ENCODE data around the gene DMAP1. TPM values are rescaled to one million over a fixed set of nuclear protein-coding genes. Genes with fewer than 3 reads are reported as not detected.
A peak's percentile ranks its signal among the peaks of the same experiment; 100 is the strongest.

The DMAP1 gene
- total RNA-seq, 1 donor from 2014 or later: 25.7 TPM

DNA sequence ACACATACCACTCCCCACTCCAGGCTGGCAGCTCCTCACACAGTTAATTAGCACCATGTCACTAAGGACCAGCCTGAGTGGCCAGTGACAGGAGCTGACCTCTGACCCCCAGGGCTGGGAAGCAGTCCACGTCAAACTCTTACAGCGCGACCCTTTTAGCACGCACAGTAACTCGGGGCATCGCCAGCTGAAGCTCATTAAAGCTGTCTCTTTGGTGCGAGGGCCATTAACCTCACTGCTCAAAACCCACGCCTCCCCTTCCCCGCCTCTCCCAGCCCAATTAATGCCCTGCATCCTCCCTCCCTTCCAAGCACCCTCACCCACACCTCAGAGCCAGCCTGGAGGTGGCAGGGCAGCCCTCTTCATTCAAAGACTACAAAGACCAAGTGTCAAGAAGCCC lies 31.7 kb downstream of the DMAP1 start:
- intact Hi-C loops (cut with DNase I): no loop called here
- ATAC-seq (ENCODE audit: poor library complexity): no peak
- DNase-seq: no peak

DNA sequence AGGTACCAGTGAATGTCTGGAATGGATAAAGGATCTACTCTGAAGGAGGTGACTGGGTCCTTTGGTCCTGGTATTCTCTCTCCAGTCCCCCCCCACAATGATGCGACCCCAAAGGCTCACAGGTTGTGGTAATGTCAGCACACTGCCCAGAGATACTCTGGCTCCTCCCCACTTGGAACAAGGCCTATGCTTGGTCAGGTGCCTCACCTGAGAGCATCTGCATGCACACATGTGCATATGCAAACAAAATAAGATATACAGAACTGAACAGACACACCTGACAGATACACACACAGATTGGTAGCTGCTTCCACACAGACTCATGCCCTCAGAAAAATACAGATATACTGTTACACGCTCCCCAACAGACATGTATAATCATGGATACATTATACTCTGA lies 33.5 kb downstream of the DMAP1 start:
- DNase-seq: no peak
- intact Hi-C loops (cut with DNase I): no loop called here
- ATAC-seq (ENCODE audit: poor library complexity): no peak

DNA sequence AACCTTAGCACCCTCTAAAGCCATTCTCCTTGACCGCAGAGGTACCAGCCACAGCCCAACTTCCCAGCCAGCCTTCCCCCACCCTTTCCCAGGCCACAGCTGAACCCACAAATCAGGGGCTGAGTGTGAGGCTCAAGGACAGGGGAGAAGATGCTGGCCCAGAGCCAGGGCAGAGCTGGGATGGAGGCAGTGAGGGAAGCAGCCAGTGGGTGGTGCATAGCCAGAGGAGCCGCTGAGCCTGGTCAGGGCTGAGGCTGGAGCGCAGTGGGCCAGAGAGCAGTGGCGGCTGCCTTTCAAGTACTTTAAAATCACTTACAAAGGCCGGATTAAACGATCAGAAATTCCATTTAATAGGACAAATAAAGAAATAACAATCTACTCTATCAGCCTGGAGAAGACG lies 36.3 kb downstream of the DMAP1 start:
- ATAC-seq (ENCODE audit: poor library complexity) (no peak), DNase-seq (peak; percentile 57)
- intact Hi-C loops (cut with DNase I): no loop called here

- peak; percentile 66 for DNase-seq
- intact Hi-C loops (cut with DNase I): no loop called here
- ATAC-seq (ENCODE audit: poor library complexity): peak; percentile 87
Observed at GRCh38 chr1:44250068-44250781, 37.0 kb downstream of the DMAP1 start.

GRCh38 chr1:44251486-44251885 lies 38.2 kb downstream of the DMAP1 start:
- DNase-seq (no peak), ATAC-seq (ENCODE audit: poor library complexity) (no peak)
- intact Hi-C loops (cut with DNase I): no loop called here

DNA sequence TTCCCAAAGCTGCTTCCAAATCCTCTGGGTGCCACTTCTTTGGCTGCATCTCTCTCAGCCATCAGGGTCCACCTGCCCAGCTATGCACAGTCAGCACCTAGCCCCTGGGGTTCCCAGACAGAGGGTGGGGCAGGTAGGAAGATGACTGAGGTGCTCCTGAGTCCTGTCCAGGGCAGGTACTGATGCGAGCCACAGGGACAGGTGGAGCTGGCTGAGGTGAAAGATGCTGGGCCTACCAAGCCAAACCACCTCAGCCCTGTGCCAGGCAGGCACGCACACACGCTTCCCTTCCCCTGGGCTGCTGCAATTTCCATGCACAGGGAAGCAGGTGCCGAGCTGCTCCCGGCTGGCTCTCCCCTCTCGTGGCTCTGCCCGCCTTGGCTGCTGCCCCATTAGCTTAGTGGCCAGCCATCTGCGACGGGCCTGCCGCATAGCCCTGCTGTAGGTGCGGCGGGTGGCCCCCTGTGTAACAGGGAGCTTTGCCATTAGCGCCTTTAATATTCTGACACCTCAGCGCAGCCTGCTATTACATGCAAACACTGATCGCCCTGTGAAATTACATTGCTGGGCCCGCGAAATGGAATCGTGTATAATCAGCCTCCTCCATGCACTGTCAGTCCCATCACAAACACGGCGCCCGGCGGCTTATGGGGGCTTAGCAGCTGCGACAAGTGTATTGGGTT lies 38.9 kb downstream of the DMAP1 start:
- no peak for ATAC-seq (ENCODE audit: poor library complexity)
- intact Hi-C loops (cut with DNase I): no loop called here

GRCh38 chr1:44254392-44254910 lies 41.2 kb downstream of the DMAP1 start:
- DNase-seq: no peak
- intact Hi-C loops (cut with DNase I): no loop called here
- no peak for ATAC-seq (ENCODE audit: poor library complexity)

More for the DNA sequence above, 38.9 kb downstream of the DMAP1 start:
- no peak for DNase-seq

GRCh38 chr1:44256762-44257554 lies 43.7 kb downstream of the DMAP1 start:
- no peak for ATAC-seq (ENCODE audit: poor library complexity)
- DNase-seq: no peak
- intact Hi-C loops (cut with DNase I): no loop called here

DNA sequence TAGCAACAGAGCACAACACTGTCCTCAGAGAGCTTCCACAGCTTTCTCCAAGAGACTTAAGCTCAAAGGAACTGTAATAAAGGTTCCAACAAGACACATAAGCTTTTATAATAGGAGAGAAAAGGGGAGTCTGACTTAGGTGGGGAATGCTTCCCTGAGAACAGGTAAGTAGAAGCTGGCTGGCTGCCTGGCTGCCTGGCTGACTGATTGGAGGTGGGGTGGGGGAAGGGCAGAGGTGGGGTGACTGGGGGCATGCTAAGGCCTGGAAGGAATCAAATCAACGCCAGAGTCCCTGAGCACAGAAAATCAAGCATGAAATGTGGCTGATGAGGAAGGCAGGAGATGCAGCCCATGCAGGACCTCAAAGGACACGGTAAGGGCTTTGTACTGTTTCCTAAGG lies 45.8 kb downstream of the DMAP1 start:
- intact Hi-C loops (cut with DNase I): no loop called here
- DNase-seq (no peak), ATAC-seq (ENCODE audit: poor library complexity) (no peak)

- intact Hi-C loops (cut with DNase I): no loop called here
Observed at GRCh38 chr1:44260792-44261170, 47.5 kb downstream of the DMAP1 start.

DNA sequence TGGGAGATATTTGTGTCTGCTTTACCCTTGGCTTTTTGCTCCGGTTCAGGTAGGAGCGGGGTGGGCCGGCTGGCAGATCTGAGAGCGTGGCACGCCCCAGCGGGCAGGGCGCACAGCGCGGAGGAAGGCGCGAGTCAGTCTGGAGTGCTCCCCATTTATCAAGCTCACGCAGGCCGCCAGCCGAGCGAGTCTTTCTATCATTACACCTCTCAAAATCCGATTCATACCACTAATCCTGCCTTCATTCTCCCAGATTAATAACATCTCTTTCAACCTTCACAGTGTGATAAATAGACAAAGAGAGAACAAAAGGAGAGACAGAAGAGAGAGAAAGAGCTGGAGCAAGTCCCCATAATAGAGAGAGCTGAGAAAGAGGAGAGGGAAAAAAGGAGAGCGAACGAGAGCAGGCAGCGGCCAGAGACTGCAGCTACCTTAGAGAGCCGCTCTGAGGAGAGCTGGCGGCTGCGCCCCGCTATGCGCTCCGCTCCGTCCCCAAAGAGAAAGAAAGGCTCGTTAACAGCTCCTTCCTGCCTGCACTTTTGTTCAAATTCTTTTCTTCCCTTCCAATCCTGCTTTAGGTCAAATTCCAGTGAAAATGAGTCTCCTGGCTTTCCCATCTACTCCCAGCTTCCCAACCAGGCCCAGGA lies 48.0 kb downstream of the DMAP1 start:
- intact Hi-C loops (cut with DNase I): no loop called here
- DNase-seq: no peak
- ATAC-seq (ENCODE audit: poor library complexity): no peak

More at GRCh38 chr1:44260792-44261170, 47.5 kb downstream of the DMAP1 start:
- ATAC-seq (ENCODE audit: poor library complexity) (no peak), DNase-seq (no peak)

- DNase-seq (no peak), ATAC-seq (ENCODE audit: poor library complexity) (peak; percentile 27)
Observed at GRCh38 chr1:44261962-44262361, 48.7 kb downstream of the DMAP1 start.

DNA sequence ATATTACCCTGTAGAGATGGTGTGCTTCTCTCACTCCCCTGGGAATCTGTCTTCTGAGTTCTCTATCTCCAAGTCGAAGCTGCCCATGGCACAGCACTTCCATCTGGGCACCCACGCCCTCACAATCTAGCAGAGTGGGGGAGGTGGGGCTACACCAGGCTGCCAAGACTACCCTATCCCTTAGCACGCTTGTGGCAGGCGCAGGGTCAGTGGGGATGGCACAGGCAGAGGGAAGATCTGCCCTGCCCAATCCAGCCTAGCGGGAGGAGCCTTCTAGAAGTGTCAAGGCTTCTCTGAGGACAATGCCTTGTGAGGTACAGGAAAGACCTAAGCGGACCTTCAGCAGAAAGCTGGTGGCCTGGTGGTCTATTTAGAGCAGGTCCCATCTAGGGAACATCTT lies 49.1 kb downstream of the DMAP1 start:
- intact Hi-C loops (cut with DNase I): no loop called here
- no peak for ATAC-seq (ENCODE audit: poor library complexity)
- no peak for DNase-seq

More at GRCh38 chr1:44261962-44262361, 48.7 kb downstream of the DMAP1 start:
- intact Hi-C loops (cut with DNase I): no loop called here

DNA sequence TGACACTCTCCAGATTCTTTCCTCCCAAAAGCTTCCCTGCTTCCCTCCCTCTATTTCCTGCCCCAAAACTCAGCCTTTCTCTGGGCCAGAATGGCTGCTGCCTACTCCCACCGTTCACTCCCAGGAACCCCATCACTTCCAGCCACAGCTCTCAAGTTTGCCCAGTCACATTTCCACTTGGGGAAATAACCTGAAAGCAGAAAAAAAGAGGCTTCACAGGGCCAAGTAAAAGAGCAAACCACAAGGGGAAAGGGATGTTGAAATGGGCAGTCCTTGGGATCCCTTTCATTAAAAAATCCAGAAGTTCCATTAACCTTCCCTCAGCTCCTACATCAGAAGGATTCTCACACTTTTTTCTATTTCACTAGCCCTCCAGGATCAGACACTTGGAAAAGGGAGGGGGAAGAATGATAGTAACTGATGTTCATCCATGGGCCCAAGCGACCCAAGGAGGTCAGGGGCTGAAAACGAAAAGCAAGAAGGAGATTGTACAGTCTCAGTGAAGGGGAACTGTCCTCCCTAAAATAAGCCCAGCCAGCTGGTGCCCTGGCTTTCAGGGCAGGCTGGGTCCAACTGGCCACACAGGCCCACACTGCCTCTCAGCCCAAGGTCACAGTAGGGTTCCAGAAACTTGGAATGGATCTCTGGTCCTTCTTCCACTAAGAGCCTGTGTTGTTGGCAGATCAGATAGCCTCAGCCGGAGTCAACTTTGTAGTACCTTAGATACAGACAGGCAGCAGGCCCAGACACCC lies 49.7 kb downstream of the DMAP1 start:
- DNase-seq: no peak
- peak; percentile 22 for ATAC-seq (ENCODE audit: poor library complexity)
- intact Hi-C loops (cut with DNase I): no loop called here

DNA sequence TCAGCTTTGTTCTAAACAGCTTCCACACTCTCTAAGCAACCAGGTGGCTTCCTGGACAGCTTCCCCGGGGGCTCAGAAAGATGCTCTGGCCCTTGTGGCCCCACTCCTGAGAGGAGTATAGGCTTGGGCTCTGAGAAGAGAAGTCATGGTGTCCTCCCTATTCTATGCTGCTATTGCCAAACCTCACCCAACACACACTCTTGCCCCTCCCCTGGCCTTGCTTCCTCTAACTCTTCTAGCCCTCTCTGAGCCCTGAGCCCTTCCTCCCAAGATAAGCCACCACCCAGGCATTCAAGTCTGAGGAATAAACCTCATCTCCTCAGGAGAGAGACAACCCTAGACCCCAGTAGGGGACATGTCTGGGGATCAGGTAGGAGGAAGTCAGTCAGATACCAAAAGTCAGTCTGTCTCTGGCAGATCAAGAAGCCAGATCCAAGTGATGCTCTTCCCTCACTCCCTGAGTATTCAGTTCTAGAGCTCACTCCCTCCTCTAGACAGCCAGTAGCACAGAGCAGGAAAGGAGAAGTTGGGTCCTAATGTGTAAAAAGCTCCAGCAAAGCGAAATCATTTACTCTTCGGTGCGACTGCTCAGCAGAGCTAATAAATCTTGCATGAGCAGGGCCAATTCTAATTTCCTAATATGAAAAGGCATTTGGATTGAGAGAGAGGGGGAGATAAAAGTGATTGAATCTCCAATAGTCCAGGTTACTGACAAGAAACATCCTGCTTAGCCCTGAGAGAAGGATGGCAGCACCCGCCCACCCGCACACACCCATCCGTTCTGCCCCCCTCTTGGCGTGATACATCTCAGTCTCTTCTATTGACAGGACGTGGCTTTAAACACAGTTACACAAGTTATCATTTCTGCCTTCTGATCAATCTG lies 50.5 kb downstream of the DMAP1 start:
- no peak for DNase-seq
- ATAC-seq (ENCODE audit: poor library complexity): peak; percentile 18
- intact Hi-C loops (cut with DNase I): no loop called here

DNA sequence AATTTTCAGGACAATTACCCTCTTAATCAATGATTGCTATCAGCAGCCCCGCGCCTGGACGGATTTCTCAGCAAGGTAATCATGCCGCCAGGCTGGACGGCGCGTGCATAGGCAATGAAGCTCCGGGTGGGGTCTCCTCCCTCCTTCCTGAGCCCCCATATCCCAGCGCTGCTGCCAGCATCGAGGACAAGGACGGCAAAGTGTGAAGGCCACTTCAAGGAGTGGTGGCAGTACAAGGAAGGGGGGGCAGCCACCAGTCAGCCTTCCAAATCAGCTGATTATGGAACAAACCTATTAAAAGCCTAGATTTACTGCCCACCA lies 51.1 kb downstream of the DMAP1 start:
- no peak for DNase-seq
- ATAC-seq (ENCODE audit: poor library complexity): no peak
- intact Hi-C loops (cut with DNase I): no loop called here

DNA sequence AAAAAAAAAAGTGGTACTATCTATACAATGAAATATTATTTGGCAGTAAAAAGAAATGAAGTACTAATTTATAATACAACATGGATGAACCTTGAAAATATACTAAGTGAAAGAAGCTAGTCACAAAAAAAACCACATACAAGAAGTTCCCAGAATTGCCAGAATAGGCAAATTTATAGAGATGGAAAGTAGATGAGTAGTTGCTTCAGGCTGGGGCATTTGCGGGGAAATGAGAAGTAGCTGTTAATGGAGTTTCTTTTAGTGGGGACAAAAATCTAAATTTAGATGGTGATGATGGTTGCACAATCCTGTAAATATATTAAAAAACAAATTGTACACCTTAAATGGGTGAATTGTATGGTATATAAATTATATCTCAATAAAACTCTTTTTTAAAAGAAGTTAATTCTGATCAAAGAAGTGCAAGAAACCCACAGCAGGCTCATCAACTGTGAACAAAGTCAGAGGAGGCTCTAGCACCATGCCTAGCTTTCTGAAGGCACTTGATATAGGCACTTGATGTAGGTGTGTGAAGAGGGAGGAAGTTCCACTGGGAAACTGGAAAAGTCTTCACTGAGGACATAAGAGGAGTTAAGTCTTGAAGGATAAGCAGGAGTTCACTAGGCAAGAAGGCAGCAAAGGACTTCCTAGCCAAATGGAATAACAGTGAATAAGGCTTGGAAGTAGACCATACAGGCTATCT lies 52.5 kb downstream of the DMAP1 start:
- DNase-seq (no peak), ATAC-seq (ENCODE audit: poor library complexity) (no peak)
- intact Hi-C loops (cut with DNase I): no loop called here
